Loucy (cell line): Measurements from ENCODE around the gene MGP.
A peak's percentile ranks its signal among the peaks of the same experiment; 100 is the strongest.

Source experiments
- H2AFZ ChIP-seq: fragments of 200-600 bp; sonication (generic); 2 replicates; pipeline ENCODE4 v1.6.0; 2016; ENCODE audit warnings: antibody characterized with exemption, mild to moderate bottlenecking, low read length, moderate library complexity
- H3F3A ChIP-seq: fragments of 200-600 bp; 2 replicates; pipeline ENCODE4 v1.6.0; 2016; ENCODE audit warnings: antibody characterized with exemption, low read depth, mild to moderate bottlenecking
- H3K27me3 ChIP-seq: fragments of 200-600 bp; sonication (generic); 2 replicates; pipeline ENCODE4 v1.6.1; 2014; ENCODE audit warnings: low read length, mild to moderate bottlenecking; ENCODE audit not compliant: insufficient read depth, poor library complexity, severe bottlenecking
- H3K36me3 ChIP-seq: fragments of 200-600 bp; sonication (generic); 2 replicates; pipeline ENCODE4 v1.6.1; 2016; ENCODE audit warnings: low read length; ENCODE audit not compliant: insufficient read depth
- H3K4me1 ChIP-seq: fragments of 200-600 bp; sonication (generic); 2 replicates; pipeline ENCODE4 v1.5.1; 2014; ENCODE audit warnings: low read length, mild to moderate bottlenecking; ENCODE audit not compliant: insufficient read depth, poor library complexity, severe bottlenecking
- H3K4me2 ChIP-seq: fragments of 200-600 bp; sonication (generic); 2 replicates; pipeline ENCODE4 v1.6.0; 2014; ENCODE audit warnings: antibody characterized with exemption, low read length, low read depth, mild to moderate bottlenecking; ENCODE audit not compliant: poor library complexity, severe bottlenecking
- H3K4me3 ChIP-seq: fragments of 200-600 bp; sonication (generic); 2 replicates; pipeline ENCODE4 v1.5.1; 2014; ENCODE audit warnings: low read length, mild to moderate bottlenecking, mixed read lengths; ENCODE audit not compliant: poor library complexity, severe bottlenecking
- H3K79me2 ChIP-seq: fragments of 200-600 bp; sonication (generic); 2 replicates; pipeline ENCODE4 v1.6.1; 2014; ENCODE audit warnings: low read length; ENCODE audit not compliant: insufficient read depth
- H3K9ac ChIP-seq: fragments of 200-600 bp; sonication (generic); 2 replicates; pipeline ENCODE4 v1.6.0; 2014; ENCODE audit warnings: mild to moderate bottlenecking, low read depth, low read length, moderate library complexity; ENCODE audit not compliant: poor library complexity, severe bottlenecking
- H3K9me2 ChIP-seq: fragments of 200-600 bp; sonication (generic); replicated peaks from 2 replicates; pipeline ENCODE4 v1.6.1; 2016; ENCODE audit warnings: low read depth, low read length, mixed read lengths
- H3K9me3 ChIP-seq: fragments of 200-600 bp; sonication (generic); 2 replicates; pipeline ENCODE4 v1.6.1; 2014; ENCODE audit warnings: mild to moderate bottlenecking, antibody characterized with exemption, low read length, low read depth; ENCODE audit not compliant: insufficient read depth
- H4K20me1 ChIP-seq: fragments of 200-600 bp; sonication (generic); 2 replicates; pipeline ENCODE4 v1.6.0; 2014; ENCODE audit warnings: antibody characterized with exemption, low read length, mild to moderate bottlenecking; ENCODE audit not compliant: insufficient read depth, poor library complexity, severe bottlenecking
- EZH2phosphoT487 ChIP-seq: fragments of 200-600 bp; IDR thresholded peaks from 2 replicates; pipeline ENCODE4 v1.6.1; 2018; ENCODE audit warnings: antibody characterized with exemption, mild to moderate bottlenecking, moderate library complexity, borderline replicate concordance
- TF ChIP-seq, protein P1 (sequence below): fragments of 200-600 bp; sonication (generic); conservative IDR thresholded peaks from 2 replicates; pipeline ENCODE4 v1.5.1; 2014; ENCODE audit warnings: mild to moderate bottlenecking, antibody characterized with exemption, low read length

The MGP gene

DNA sequence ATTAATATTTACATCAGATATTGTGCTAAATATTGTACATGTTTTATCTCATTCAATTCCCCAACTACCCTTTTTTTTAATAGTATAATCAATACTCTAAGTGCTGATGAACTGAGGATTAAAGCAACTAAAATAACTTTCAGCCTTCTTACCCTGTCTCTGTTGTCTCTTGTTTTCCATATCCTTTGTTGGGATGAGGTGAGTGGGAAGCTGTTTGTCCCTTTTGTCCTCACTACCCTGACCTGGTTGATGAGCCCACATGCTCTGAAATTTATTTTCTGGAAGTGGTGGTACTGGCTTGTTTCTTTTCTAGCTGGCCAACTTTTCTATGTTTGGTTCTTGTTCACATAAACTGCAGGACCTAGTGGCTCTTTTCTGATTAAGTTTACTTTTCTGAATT, 32.8 kb downstream of the MGP start:
- TF ChIP-seq, protein P1, sequence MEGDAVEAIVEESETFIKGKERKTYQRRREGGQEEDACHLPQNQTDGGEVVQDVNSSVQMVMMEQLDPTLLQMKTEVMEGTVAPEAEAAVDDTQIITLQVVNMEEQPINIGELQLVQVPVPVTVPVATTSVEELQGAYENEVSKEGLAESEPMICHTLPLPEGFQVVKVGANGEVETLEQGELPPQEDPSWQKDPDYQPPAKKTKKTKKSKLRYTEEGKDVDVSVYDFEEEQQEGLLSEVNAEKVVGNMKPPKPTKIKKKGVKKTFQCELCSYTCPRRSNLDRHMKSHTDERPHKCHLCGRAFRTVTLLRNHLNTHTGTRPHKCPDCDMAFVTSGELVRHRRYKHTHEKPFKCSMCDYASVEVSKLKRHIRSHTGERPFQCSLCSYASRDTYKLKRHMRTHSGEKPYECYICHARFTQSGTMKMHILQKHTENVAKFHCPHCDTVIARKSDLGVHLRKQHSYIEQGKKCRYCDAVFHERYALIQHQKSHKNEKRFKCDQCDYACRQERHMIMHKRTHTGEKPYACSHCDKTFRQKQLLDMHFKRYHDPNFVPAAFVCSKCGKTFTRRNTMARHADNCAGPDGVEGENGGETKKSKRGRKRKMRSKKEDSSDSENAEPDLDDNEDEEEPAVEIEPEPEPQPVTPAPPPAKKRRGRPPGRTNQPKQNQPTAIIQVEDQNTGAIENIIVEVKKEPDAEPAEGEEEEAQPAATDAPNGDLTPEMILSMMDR: no peak
- peaks cover 9% of the 10 kb centered on the region for H3K4me1 ChIP-seq
- H3K4me3 ChIP-seq: no peak overlapping the region
- H3K9me3 ChIP-seq: 0 out of 2 replicates have a peak, but pooled peaks cover 3% of the 10 kb centered on the region
- no peaks in the 10 kb centered on the region for H3K79me2 ChIP-seq
- no peak overlapping the region for H3K9ac ChIP-seq
- no peak overlapping the region for H2AFZ ChIP-seq
- no peaks in the 10 kb centered on the region for H4K20me1 ChIP-seq
- H3K36me3 ChIP-seq: no peaks in the 10 kb centered on the region
- no peak overlapping the region for H3K4me2 ChIP-seq
- H3K27me3 ChIP-seq: no peaks in the 10 kb centered on the region
- H3F3A ChIP-seq: no peaks in the 10 kb centered on the region
- H3K9me2 ChIP-seq: no peaks in the 10 kb centered on the region

DNA sequence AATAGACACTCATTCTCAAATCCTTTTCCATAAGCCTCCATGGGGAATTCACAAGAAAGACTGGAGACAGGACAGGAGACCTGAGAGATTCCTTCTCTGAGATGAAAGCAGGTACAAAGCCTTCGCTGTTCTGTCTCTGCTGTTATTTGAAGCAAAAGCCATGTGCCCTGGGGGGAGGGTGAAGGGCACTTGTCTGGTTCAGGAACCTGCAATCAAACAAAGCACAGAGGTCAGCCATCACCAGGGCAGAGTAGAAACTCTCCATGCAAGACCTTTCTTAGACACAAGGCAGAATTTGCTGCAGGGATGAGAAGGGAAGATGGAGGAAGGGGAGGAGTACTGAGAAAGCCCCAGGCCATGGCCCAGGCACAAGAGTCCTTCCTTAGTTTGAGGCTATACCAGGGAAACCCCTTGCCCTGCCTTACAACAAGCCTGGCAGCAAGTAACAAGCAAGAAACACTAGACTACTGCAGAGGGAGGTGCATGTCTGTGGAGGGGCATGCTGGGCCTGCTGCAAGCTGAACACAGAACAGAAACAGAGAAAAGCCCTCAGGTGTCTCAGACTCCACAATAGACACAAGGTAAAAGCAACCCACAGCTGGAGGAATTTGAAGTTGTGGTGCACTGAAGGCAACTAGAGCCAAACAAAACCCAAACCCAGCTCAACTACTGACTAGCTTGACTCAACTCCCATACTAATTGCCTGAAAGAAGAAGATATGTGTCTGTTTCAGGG, 34.6 kb downstream of the MGP start:
- no peak for TF ChIP-seq EZH2phosphoT487
- TF ChIP-seq, protein P1: no peak
- Histone ChIP-seq H3K4me3 (no peak overlapping the region), H3K9me3 (no peaks in the 10 kb centered on the region), H4K20me1 (no peaks in the 10 kb centered on the region), H3K79me2 (no peaks in the 10 kb centered on the region), H3K27me3 (no peaks in the 10 kb centered on the region), H2AFZ (peak overlapping the region; percentile 55; the same call in 1 of the 2 replicates), H3K9me2 (no peaks in the 10 kb centered on the region), H3K4me1 (peaks cover 17% of the 10 kb centered on the region), H3K36me3 (no peaks in the 10 kb centered on the region), H3K9ac (no peak overlapping the region), H3F3A (no peaks in the 10 kb centered on the region), H3K4me2 (no peak overlapping the region)

DNA sequence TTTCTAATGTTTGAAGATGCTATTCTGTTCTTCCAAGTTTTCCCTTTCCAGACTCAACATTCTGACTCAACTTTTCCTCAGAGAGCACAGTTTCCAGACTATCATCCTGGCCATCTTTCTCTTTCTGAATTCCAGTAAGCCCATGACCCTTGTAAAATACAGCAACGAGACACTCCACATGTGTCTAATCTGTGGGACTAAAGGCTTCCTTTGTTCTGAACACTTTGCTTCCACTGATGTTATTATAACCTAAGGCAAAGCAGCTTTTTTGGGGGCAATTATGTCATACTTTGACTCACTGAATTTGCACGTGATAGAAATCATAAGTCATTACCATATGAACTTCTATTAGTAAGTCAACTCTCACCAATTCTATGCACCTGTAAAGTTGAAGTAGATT, 36.0 kb downstream of the MGP start:
- H3K9me2 ChIP-seq: no peaks in the 10 kb centered on the region
- H4K20me1 ChIP-seq: no peaks in the 10 kb centered on the region
- no peak overlapping the region for H3K4me3 ChIP-seq
- TF ChIP-seq EZH2phosphoT487: no peak
- TF ChIP-seq, protein P1: no peak
- H3K79me2 ChIP-seq: no peaks in the 10 kb centered on the region
- no peak overlapping the region for H3K4me2 ChIP-seq
- no peaks in the 10 kb centered on the region for H3K36me3 ChIP-seq
- H3K4me1 ChIP-seq: peaks cover 18% of the 10 kb centered on the region
- H3K9ac ChIP-seq: no peak overlapping the region
- H2AFZ ChIP-seq: no peak overlapping the region
- no peaks in the 10 kb centered on the region for H3K27me3 ChIP-seq
- no peaks in the 10 kb centered on the region for H3K9me3 ChIP-seq
- H3F3A ChIP-seq: no peaks in the 10 kb centered on the region
